CD4-positive, alpha-beta T cell (primary cell): Measurements from ENCODE around the gene APC2. TPM values are rescaled to one million over a fixed set of nuclear protein-coding genes. Genes with fewer than 3 reads are reported as not detected.

ENCODE experiments used
- ATAC-seq: fragments of 200-7000 bp; cut with Tn5 transposase; one replicate; pipeline ENCODE4 v1.10.0; 2022; ENCODE audit warnings: mild to moderate bottlenecking; ENCODE audit not compliant: poor library complexity
- CTCF ChIA-PET: fragments of 350-600 bp; sonication (Branson Sonifier 250); formaldehyde crosslinking; loops from one replicate; lab custom pipeline; 2021; ENCODE audit warnings: antibody characterized with exemption, inconsistent platforms; lab: Charles Lee
- POLR2A ChIA-PET: fragments of 350-600 bp; sonication (Branson Sonifier 250); formaldehyde crosslinking; loops from one replicate; lab custom pipeline; 2021; ENCODE audit warnings: antibody characterized with exemption, inconsistent platforms; lab: Charles Lee
- DNase-seq, 14 experiments: peaks; one replicate each; pipeline ENCODE4 v3.0.0-alpha.2; 2013 to 2020; ENCODE audit warnings: mixed read lengths in 2 of 14
- H3K27ac ChIP-seq, 2 donors: one replicate each; pipeline versions ENCODE4 v1.5.1 to v1.7.0; 2013; ENCODE audit warnings: low read length in 2 of 2, low read depth in 1 of 2, mild to moderate bottlenecking in 1 of 2
- H3K27me3 ChIP-seq, 2 experiments: 1 replicate in 1 of 2; 2 replicates in 1 of 2; pipeline versions ENCODE4 v1.6.1 to v1.7.0; 2013; ENCODE audit warnings: low read length in 2 of 2, control low read depth in 1 of 2, mild to moderate bottlenecking in 1 of 2, moderate library complexity in 1 of 2; ENCODE audit not compliant: insufficient read depth in 2 of 2, control insufficient read depth in 1 of 2
- H3K36me3 ChIP-seq: one replicate; pipeline ENCODE4 v1.6.1; 2013; ENCODE audit warnings: low read length, control low read depth; ENCODE audit not compliant: insufficient read depth
- H3K4me1 ChIP-seq: one replicate; pipeline ENCODE4 v1.6.1; 2013; ENCODE audit warnings: low read length, control low read depth; ENCODE audit not compliant: insufficient read depth
- H3K4me3 ChIP-seq: one replicate; pipeline ENCODE4 v1.5.1; 2013; ENCODE audit warnings: mild to moderate bottlenecking, low read length, moderate library complexity
- H3K9me3 ChIP-seq, 2 experiments: 1 replicate in 1 of 2; 2 replicates in 1 of 2; pipeline versions ENCODE4 v1.6.1 to v1.7.0; 2013; ENCODE audit warnings: low read length in 2 of 2, mild to moderate bottlenecking in 2 of 2, control low read depth in 1 of 2, moderate library complexity in 1 of 2; ENCODE audit not compliant: control insufficient read depth in 1 of 2, insufficient read depth in 1 of 2
- H3K27ac Mint-ChIP-seq: one replicate; pipeline ENCODE4 v1.8.0; 2020; ENCODE audit warnings: mixed read lengths
- H3K27me3 Mint-ChIP-seq: one replicate; pipeline ENCODE4 v1.8.0; 2021; ENCODE audit warnings: mixed read lengths
- H3K36me3 Mint-ChIP-seq: one replicate; pipeline ENCODE4 v1.8.0; 2021; ENCODE audit warnings: low read depth, mixed read lengths
- H3K4me1 Mint-ChIP-seq: one replicate; pipeline ENCODE4 v1.8.0; 2021; ENCODE audit warnings: low read depth, mixed read lengths
- H3K4me3 Mint-ChIP-seq: one replicate; pipeline ENCODE4 v1.8.0; 2020; ENCODE audit warnings: mild to moderate bottlenecking, mixed read lengths
- H3K9me3 Mint-ChIP-seq: one replicate; pipeline ENCODE4 v1.8.0; 2020; ENCODE audit warnings: mixed read lengths
- intact Hi-C, 2 experiments: fragments of 100-400 bp; cut with DNase I in 1 of 2; cut with micrococcal nuclease in 1 of 2; formaldehyde crosslinking; loops; one replicate each; pipeline versions ENCODE4 v1.15.1 to v1.9.0; 2023 to 2025; cut with DNase I, micrococcal nuclease
- total RNA-seq, 174 experiments: library from RNA in 2 of 174; stranded (reverse) in 2 of 174; gene quantifications; one replicate each; pipeline ENCODE4 v1.2.3 and lab custom pipeline; 2021 to 2026
- TF ChIP-seq, protein P1 (sequence below): fragments of 200-600 bp; IDR thresholded peaks from one replicate; pipeline ENCODE4 v1.8.0; 2022; ENCODE audit warnings: antibody characterized with exemption, mild to moderate bottlenecking

APC2 gene
- total RNA-seq, 2 experiments from 2014 or later, result 0.20 to 0.30 TPM

DNA sequence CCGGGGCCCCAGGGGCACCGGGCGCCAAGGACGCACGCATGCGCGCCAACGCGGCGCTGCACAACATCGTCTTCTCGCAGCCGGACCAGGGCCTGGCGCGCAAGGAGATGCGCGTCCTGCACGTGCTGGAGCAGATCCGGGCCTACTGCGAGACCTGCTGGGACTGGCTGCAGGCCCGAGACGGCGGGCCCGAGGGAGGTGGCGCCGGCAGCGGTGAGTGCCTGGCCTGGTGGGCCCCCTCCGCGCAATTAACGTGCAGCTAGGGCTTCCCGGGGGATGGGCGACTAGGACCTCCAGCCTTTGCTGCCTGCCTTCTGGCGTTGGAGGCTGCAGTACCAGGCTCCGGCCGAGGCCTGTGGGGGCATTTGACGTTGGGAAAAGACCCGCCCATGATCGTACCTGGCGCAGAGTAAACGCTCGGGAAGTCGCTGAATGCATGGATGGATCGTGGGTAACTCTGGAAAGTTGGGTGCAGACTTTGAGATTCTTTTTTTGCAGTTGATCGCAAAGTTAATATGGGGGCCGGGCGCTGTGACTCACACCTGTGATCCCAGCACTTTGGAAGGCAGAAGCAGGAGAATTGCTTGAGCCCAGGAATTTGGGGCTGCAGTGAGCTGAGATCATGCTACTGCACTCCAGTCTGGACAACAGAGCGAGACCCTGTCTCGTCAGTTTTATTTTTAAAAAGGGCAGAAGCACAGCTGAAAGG, 7.3 kb downstream of the APC2 start:
- Histone ChIP-seq H3K27me3 (peaks cover 42 to 53% of the 10 kb centered on the region in 2 experiments), H3K27ac (no peak overlapping the region), H3K9me3 (peaks cover 0 to 33% of the 10 kb centered on the region in 2 experiments), H3K4me3 (no peak overlapping the region), H3K36me3 (no peaks in the 10 kb centered on the region), H3K4me1 (peaks cover 28% of the 10 kb centered on the region)
- TF ChIP-seq, protein P1, sequence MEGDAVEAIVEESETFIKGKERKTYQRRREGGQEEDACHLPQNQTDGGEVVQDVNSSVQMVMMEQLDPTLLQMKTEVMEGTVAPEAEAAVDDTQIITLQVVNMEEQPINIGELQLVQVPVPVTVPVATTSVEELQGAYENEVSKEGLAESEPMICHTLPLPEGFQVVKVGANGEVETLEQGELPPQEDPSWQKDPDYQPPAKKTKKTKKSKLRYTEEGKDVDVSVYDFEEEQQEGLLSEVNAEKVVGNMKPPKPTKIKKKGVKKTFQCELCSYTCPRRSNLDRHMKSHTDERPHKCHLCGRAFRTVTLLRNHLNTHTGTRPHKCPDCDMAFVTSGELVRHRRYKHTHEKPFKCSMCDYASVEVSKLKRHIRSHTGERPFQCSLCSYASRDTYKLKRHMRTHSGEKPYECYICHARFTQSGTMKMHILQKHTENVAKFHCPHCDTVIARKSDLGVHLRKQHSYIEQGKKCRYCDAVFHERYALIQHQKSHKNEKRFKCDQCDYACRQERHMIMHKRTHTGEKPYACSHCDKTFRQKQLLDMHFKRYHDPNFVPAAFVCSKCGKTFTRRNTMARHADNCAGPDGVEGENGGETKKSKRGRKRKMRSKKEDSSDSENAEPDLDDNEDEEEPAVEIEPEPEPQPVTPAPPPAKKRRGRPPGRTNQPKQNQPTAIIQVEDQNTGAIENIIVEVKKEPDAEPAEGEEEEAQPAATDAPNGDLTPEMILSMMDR, result no peak
- Mint-ChIP-seq H3K27me3 (peaks cover 48% of the 10 kb centered on the region), H3K36me3 (no peaks in the 10 kb centered on the region), H3K4me1 (peaks cover 22% of the 10 kb centered on the region), H3K9me3 (no peaks in the 10 kb centered on the region), H3K4me3 (no peak overlapping the region), H3K27ac (no peak overlapping the region)
- ATAC-seq, result no peak
- CTCF ChIA-PET, result interaction anchor here (1.0 kb wide), 1 partner anchor 12 kb away, joined by 3 read pairs; no protein-coding TSS in a partner anchor
- POLR2A ChIA-PET, result interaction anchor here (0.6 to 2.3 kb wide), 4 partner anchors 8 to 14 kb away, joined by 3 to 12 read pairs (median 3); no protein-coding TSS in a partner anchor
- intact Hi-C loops, result no loop called here
- DNase-seq, result no peak

DNA sequence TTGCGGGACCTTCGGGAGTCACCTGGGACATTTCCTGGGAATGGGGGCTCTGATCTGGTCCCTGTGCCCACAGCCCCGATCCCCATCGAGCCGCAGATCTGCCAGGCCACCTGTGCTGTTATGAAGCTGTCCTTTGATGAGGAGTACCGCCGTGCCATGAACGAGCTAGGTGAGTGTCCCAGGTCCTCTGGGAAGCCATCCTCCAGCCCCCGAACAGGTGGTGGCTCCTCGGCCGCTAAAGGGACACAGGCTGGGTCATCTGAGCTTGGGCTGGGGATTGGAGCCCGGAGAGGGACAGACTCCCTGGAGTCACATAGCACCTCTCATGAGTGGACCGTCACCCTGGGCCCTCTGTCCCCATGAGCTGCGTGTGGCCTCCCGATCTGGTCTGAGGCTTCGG, 8.0 kb downstream of the APC2 start:
- Histone ChIP-seq H3K27ac (no peak overlapping the region), H3K36me3 (no peaks in the 10 kb centered on the region), H3K27me3 (peaks cover 35 to 46% of the 10 kb centered on the region in 2 experiments), H3K4me3 (no peak overlapping the region), H3K9me3 (peaks cover 0 to 26% of the 10 kb centered on the region in 2 experiments), H3K4me1 (peaks cover 28% of the 10 kb centered on the region)
- Mint-ChIP-seq H3K36me3 (no peaks in the 10 kb centered on the region), H3K27ac (no peak overlapping the region), H3K4me3 (no peak overlapping the region), H3K9me3 (no peaks in the 10 kb centered on the region), H3K4me1 (peaks cover 22% of the 10 kb centered on the region), H3K27me3 (peaks cover 43% of the 10 kb centered on the region)
- TF ChIP-seq, protein P1, result no peak
- DNase-seq, result no peak
- CTCF ChIA-PET, result no interaction called here
- POLR2A ChIA-PET, result interaction anchor here (0.9 to 1.4 kb wide), 3 partner anchors 9 to 14 kb away, joined by 3 to 4 read pairs (median 3); no protein-coding TSS in a partner anchor
- ATAC-seq, result no peak
- intact Hi-C loops, result no loop called here

DNA sequence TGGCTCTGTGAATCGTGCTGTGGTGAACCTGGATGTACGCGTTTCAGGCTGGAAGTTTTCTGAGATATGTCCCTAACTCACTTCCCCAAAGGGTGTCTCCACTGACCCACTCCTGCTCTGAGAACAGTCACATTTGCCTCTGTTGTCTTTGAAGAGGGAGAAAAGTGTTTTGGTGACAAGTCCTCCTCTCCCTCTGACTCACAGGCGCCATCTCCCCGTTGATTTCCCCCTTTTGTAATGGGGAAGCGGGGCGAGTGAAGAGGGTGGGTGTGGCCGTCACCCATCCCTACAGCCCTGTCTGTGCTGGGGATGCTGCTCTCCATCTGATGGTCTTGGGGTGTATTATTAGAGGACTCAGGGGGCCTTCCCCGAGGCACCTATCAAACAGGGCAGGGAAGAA, 9.6 kb downstream of the APC2 start:
- Mint-ChIP-seq H3K27ac (no peak overlapping the region), H3K4me1 (peaks cover 17% of the 10 kb centered on the region), H3K4me3 (no peak overlapping the region), H3K36me3 (no peaks in the 10 kb centered on the region), H3K27me3 (peaks cover 31% of the 10 kb centered on the region), H3K9me3 (no peaks in the 10 kb centered on the region)
- Histone ChIP-seq H3K9me3 (peaks cover 0 to 16% of the 10 kb centered on the region in 2 experiments), H3K27me3 (peaks cover 28 to 30% of the 10 kb centered on the region in 2 experiments), H3K4me1 (peaks cover 26% of the 10 kb centered on the region), H3K4me3 (no peak overlapping the region), H3K27ac (no peak overlapping the region), H3K36me3 (no peaks in the 10 kb centered on the region)
- DNase-seq (peak in 1 of 14 experiments; percentile 37), ATAC-seq (no peak)
- TF ChIP-seq, protein P1, result no peak
- CTCF ChIA-PET, result no interaction called here
- intact Hi-C loops, result no loop called here
- POLR2A ChIA-PET, result no interaction called here
